ENCODE data around the gene RBM44.

- TF ChIP-seq CTCF (IDR thresholded peaks at IDR 0.05) (no peak), POLR2A (IDR thresholded peaks at IDR 0.05) (no peak), POLR2AphosphoS5 (IDR thresholded peaks at IDR 0.05) (no peak)
Observed at GRCh38 chr2:237830522-237830921, 31.9 kb downstream of the RBM44 start.
